Common myeloid progenitor, CD34-positive (primary cell): ENCODE measurements around the gene SELENOK.

Experiments
- CTCF ChIA-PET: fragments of 350-600 bp; sonication (Branson Sonifier 250); formaldehyde crosslinking; loops from one replicate; lab custom pipeline; 2021; ENCODE audit warnings: antibody characterized with exemption; lab: Charles Lee
- POLR2A ChIA-PET: fragments of 350-600 bp; sonication (Branson Sonifier 250); formaldehyde crosslinking; loops from one replicate; lab custom pipeline; 2021; ENCODE audit warnings: antibody characterized with exemption; lab: Charles Lee
- DNase-seq, 3 donors: peaks; one replicate each; pipeline versions ENCODE4 v3.0.0 to v3.0.0-alpha.2; 2013
- H3K27ac ChIP-seq, 2 experiments: 1 replicate in 1 of 2; 2 replicates in 1 of 2; pipeline ENCODE4 v1.7.0; 2013; ENCODE audit warnings: inconsistent platforms in 2 of 2, low read length in 2 of 2, mild to moderate bottlenecking in 2 of 2, low read depth in 1 of 2, moderate library complexity in 1 of 2; ENCODE audit not compliant: severe bottlenecking in 2 of 2, insufficient read depth in 1 of 2, poor library complexity in 1 of 2
- H3K27me3 ChIP-seq, 5 experiments: replicated peaks in 2 of 5; 1 replicate in 3 of 5; 2 replicates in 2 of 5; pipeline versions ENCODE4 v1.6.1 to v1.7.0; 2013; ENCODE audit warnings: low read length in 4 of 5, mild to moderate bottlenecking in 2 of 5, moderate library complexity in 2 of 5, inconsistent platforms in 1 of 5; ENCODE audit not compliant: insufficient read depth in 5 of 5, control insufficient read depth in 4 of 5
- H3K36me3 ChIP-seq, 4 experiments: 1 replicate in 2 of 4; 2 replicates in 2 of 4; pipeline versions ENCODE4 v1.6.1 to v1.7.0; 2013; ENCODE audit warnings: low read length in 3 of 4, control low read depth in 1 of 4, mild to moderate bottlenecking in 1 of 4; ENCODE audit not compliant: control insufficient read depth in 4 of 4, insufficient read depth in 4 of 4
- H3K4me1 ChIP-seq, 4 experiments: 1 replicate in 3 of 4; 2 replicates in 1 of 4; pipeline versions ENCODE4 v1.6.1 to v1.7.1; 2013; ENCODE audit warnings: low read length in 3 of 4, mild to moderate bottlenecking in 3 of 4, control low read depth in 1 of 4, inconsistent platforms in 1 of 4, moderate library complexity in 1 of 4; ENCODE audit not compliant: control insufficient read depth in 4 of 4, insufficient read depth in 4 of 4; ENCODE audit errors: control extremely low read depth in 1 of 4
- H3K4me3 ChIP-seq, 7 experiments: 1 replicate in 4 of 7; 2 replicates in 3 of 7; pipeline versions ENCODE4 v1.5.1 to v1.7.0; 2013; ENCODE audit warnings: mild to moderate bottlenecking in 7 of 7, low read length in 6 of 7, moderate library complexity in 6 of 7, inconsistent platforms in 2 of 7, low read depth in 2 of 7, control low read depth in 1 of 7; ENCODE audit not compliant: insufficient read depth in 4 of 7, control insufficient read depth in 1 of 7; ENCODE audit errors: extremely low read depth in 1 of 7
- H3K9me3 ChIP-seq, 5 experiments: 1 replicate in 4 of 5; 2 replicates in 1 of 5; pipeline versions ENCODE4 v1.6.1 to v1.7.1; 2013; ENCODE audit warnings: low read length in 4 of 5, mild to moderate bottlenecking in 2 of 5, inconsistent platforms in 1 of 5, low read depth in 1 of 5, moderate library complexity in 1 of 5; ENCODE audit not compliant: control insufficient read depth in 4 of 5, insufficient read depth in 2 of 5; ENCODE audit errors: control extremely low read depth in 1 of 5
- WGBS: methylation state at CpG from one replicate; pipeline ENCODE4 v1.1.5; 2013; ENCODE audit not compliant: insufficient coverage; 5-methylcytosine and 5-hydroxymethylcytosine counted together

Gene SELENOK

GRCh38 chr3:53835257-53835656 is 56.4 kb downstream of the SELENOK start:
- POLR2A ChIA-PET, result no interaction called here
- DNase-seq, result no peak
- no peak overlapping the region for H3K27ac ChIP-seq
- H3K4me3 ChIP-seq, result no peak overlapping the region
- CTCF ChIA-PET, result no interaction called here
- WGBS, result 100% methylated on average over 1 of the region's 1 CpG
- peaks cover 0 to 3% (median 0%) of the 10 kb centered on the region in 4 experiments for H3K4me1 ChIP-seq
- H3K9me3 ChIP-seq, result no peaks in the 10 kb centered on the region
- H3K36me3 ChIP-seq, result no peaks in the 10 kb centered on the region
- peaks cover 0 to 4% (median 0%) of the 10 kb centered on the region in 5 experiments for H3K27me3 ChIP-seq

DNA sequence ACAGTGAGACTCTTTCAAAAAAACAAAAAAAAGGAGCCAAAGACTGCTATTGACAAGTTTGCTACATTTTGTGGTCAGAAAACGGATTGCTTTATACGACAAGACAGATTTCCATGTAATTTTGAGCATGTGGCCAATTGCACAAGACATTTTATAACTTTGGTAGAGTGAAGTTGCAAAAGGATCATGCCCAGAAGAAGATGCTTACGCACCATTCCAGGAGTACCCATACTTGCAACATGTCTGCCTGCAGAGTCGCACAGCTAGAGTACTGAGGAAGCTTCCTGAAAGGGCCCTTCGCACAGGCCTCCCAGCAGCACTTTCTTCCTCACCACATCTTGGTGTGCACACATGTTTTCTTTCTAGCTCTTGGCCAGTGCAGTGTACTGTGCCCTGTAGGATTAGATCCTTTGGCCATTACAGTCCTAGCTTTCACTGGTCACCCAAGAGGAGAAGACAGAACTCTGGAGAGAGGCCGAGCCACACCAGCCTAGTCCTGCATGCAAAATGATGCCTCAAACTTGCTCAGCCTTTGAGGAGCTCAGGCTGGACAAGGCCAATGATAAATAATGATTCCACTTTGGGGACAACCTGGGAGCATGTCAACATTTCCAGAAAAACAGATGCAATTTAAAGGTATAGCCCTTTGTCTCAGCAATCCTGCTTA is 57.1 kb downstream of the SELENOK start:
- H3K4me3 ChIP-seq, result no peak overlapping the region
- ChIA-PET POLR2A (no interaction called here), CTCF (no interaction called here)
- WGBS, result 85% methylated on average over 6 of the region's 6 CpGs
- H3K9me3 ChIP-seq, result no peaks in the 10 kb centered on the region
- H3K4me1 ChIP-seq, result peaks cover 0 to 3% (median 0%) of the 10 kb centered on the region in 4 experiments
- no peak overlapping the region for H3K27ac ChIP-seq
- H3K27me3 ChIP-seq, result peaks cover 0 to 4% (median 0%) of the 10 kb centered on the region in 5 experiments
- no peak for DNase-seq
- no peaks in the 10 kb centered on the region for H3K36me3 ChIP-seq
